ENCODE measurements around the gene TLX3. TPM values are rescaled to one million over a fixed set of nuclear protein-coding genes. Genes with fewer than 3 reads are reported as not detected.

TLX3 gene
- total and polyA plus RNA-seq, 10 of the 15 experiments (the other 5 are each of a cell fraction or from before 2014, with no cell fraction given): not detected

GRCh38 chr5:171283753-171284152 lies 25.3 kb upstream of the TLX3 start (continued):
- TF ChIP-seq ZBTB4 (CRISPR knock-in tag; IDR thresholded peaks at IDR 0.05): no peak
- no peak for TF ChIP-seq TBL1XR1 (IDR thresholded peaks at IDR 0.05; ENCODE audit: low read depth, low read length)
- TF ChIP-seq RUNX3 (IDR thresholded peaks at IDR 0.05; ENCODE audit: low read length): no peak
- TF ChIP-seq BRCA1 (IDR thresholded peaks at IDR 0.05; ENCODE audit: low read depth, low read length): no peak
- TF ChIP-seq PML (IDR thresholded peaks at IDR 0.05; ENCODE audit: low read length): no peak
- no peak for TF ChIP-seq NFYB (IDR thresholded peaks at IDR 0.05; ENCODE audit: insufficient read depth, low read depth, low read length)
- no peak for TF ChIP-seq SUPT20H (IDR thresholded peaks at IDR 0.05; ENCODE audit: borderline replicate concordance, control insufficient read depth, low read depth, low read length)
- TF ChIP-seq KDM1A (IDR thresholded peaks at IDR 0.05; ENCODE audit: borderline replicate concordance): no peak
- no peak for TF ChIP-seq GABPA (IDR thresholded peaks at IDR 0.05; ENCODE audit: low read depth)

- Histone ChIP-seq H3K27ac (ENCODE audit: control insufficient read depth, insufficient read depth) (no peak overlapping the region), H3K9me3 (replicated peaks; ENCODE audit: control insufficient read depth, insufficient read depth, low read length) (no peaks in the 10 kb centered on the region), H3K4me1 (ENCODE audit: control insufficient read depth, insufficient read depth, low read length) (no peaks in the 10 kb centered on the region), H2AFZ (ENCODE audit: control insufficient read depth, low read depth, low read length) (no peak overlapping the region), H3K4me3 (no peak overlapping the region), H3K9ac (ENCODE audit: control insufficient read depth, insufficient read depth, low read length) (no peak overlapping the region), H3K36me3 (ENCODE audit: control insufficient read depth in 2 of 2, insufficient read depth in 2 of 2, low read length in 1 of 2) (no peaks in the 10 kb centered on the region), H3K79me2 (ENCODE audit: control insufficient read depth, insufficient read depth, low read length) (no peaks in the 10 kb centered on the region), H4K20me1 (ENCODE audit: control insufficient read depth, insufficient read depth) (no peaks in the 10 kb centered on the region), H3K27me3 (replicated peaks in 1 of 2; ENCODE audit: control insufficient read depth in 2 of 2, insufficient read depth in 2 of 2, low read length in 1 of 2) (no peaks in the 10 kb centered on the region; a peak in 1 of 4 replicates), H3K4me2 (ENCODE audit: control insufficient read depth, insufficient read depth) (no peak overlapping the region)
- 0% methylated on average over 2 of the region's 2 CpGs for WGBS (ENCODE audit: insufficient coverage, insufficient replicate concordance, low lambda C conversion rate, missing lambda C conversion rate)
- CTCF ChIA-PET: interaction anchor here (0.8 kb wide), 1 partner anchor 116 kb away, joined by 3 read pairs; no protein-coding TSS in a partner anchor
- intact Hi-C loops (cut with micrococcal nuclease; ENCODE audit: unreplicated experiment): no loop called here
- FAIRE-seq: no peak
- in situ Hi-C loops (cut with MboI): no loop called here
- BruUV-seq (replicated peaks): no TSS peak
- no peak for DNase-seq (ENCODE audit: low read depth, low spot score)
- SMC1A ChIA-PET (ENCODE audit: uncharacterized antibody, unreplicated experiment): no interaction called here
- POLR2A ChIA-PET: no interaction called here
- RAD21 ChIA-PET (ENCODE audit: unreplicated experiment): no interaction called here
- ATAC-seq: no peak
- TF ChIP-seq KAT2A (conservative IDR thresholded peaks at IDR 0.05; ENCODE audit: control insufficient read depth, low read depth, low read length) (no peak), KLF5 (IDR thresholded peaks at IDR 0.05; ENCODE audit: partially characterized antibody) (no peak), FOXM1 (IDR thresholded peaks at IDR 0.05; ENCODE audit: low read depth, low read length) (no peak), IRF3 (IDR thresholded peaks at IDR 0.05) (no peak), CHD2 (IDR thresholded peaks at IDR 0.05; ENCODE audit: borderline replicate concordance, low read depth, low read length) (no peak), E2F8 (IDR thresholded peaks at IDR 0.05; ENCODE audit: low read depth, partially characterized antibody) (no peak), ZNF384 (IDR thresholded peaks at IDR 0.05; ENCODE audit: borderline replicate concordance, low read depth, low read length) (no peak), TBL1XR1 (IDR thresholded peaks at IDR 0.05; ENCODE audit: low read depth, low read length) (no peak), CREB1 (IDR thresholded peaks at IDR 0.05; ENCODE audit: low read depth) (no peak), EP300 (IDR thresholded peaks at IDR 0.05; ENCODE audit: borderline replicate concordance in 1 of 2, control insufficient read depth in 1 of 2, low read depth in 2 of 2, low read length in 2 of 2) (no peak)
These were observed 23.6 kb upstream of the TLX3 start for GRCh38 chr5:171285465-171285864.
